Measurements from ENCODE around the gene RANBP3.

- TF ChIP-seq GATA2 (IDR thresholded peaks at IDR 0.05; ENCODE audit: low read depth, low read length) (no peak), GATA3 (IDR thresholded peaks at IDR 0.05; ENCODE audit: low read depth, low read length) (no peak)
These were observed 69.0 kb downstream of the RANBP3 start for GRCh38 chr19:5908773-5909442.

Data from SH-SY5Y (cell line).